Left lung (tissue), 10 donors: ENCODE measurements around the gene SLC6A11. TPM values are rescaled to one million over a fixed set of nuclear protein-coding genes. Genes with fewer than 3 reads are reported as not detected.

ENCODE experiments used
- ATAC-seq: fragments of 200-7000 bp; cut with Tn5 transposase; one replicate; pipeline ENCODE4 v1.9.1; 2020; ENCODE audit warnings: moderate library complexity
- DNase-seq, 4 donors: peaks; one replicate each; pipeline ENCODE4 v3.0.0-alpha.2; 2013 to 2020
- H3K27ac ChIP-seq, 2 donors: fragments of 200-600 bp; sonication (generic) in 1 of 2; one replicate each; pipeline versions ENCODE4 v1.5.0 to v1.8.0; 2020 to 2021
- H3K27me3 ChIP-seq, 2 donors: fragments of 200-600 bp; sonication (generic) in 1 of 2; one replicate each; pipeline versions ENCODE4 v1.5.0 to v1.8.0; 2020 to 2021
- H3K36me3 ChIP-seq, 2 donors: fragments of 200-600 bp; sonication (generic) in 1 of 2; one replicate each; pipeline versions ENCODE4 v1.5.0 to v1.8.0; 2020 to 2021
- H3K4me1 ChIP-seq, 2 donors: fragments of 200-600 bp; one replicate each; pipeline ENCODE4 v1.8.0; 2021
- H3K4me3 ChIP-seq, 2 donors: fragments of 200-600 bp; sonication (generic) in 1 of 2; one replicate each; pipeline versions ENCODE4 v1.5.0 to v1.8.0; 2020 to 2021; ENCODE audit warnings: mild to moderate bottlenecking in 1 of 2
- H3K9me3 ChIP-seq, 2 donors: fragments of 200-600 bp; sonication (generic) in 1 of 2; one replicate each; pipeline versions ENCODE4 v1.5.0 to v1.8.0; 2020 to 2021
- CTCF ChIP-seq, 2 donors: fragments of 200-600 bp; sonication (generic) in 1 of 2; IDR thresholded peaks; one replicate each; pipeline versions ENCODE4 v1.5.0 to v1.8.0; 2021; ENCODE audit warnings: antibody characterized with exemption in 2 of 2
- intact Hi-C, 2 donors: fragments of 100-400 bp; cut with DNase I; formaldehyde crosslinking; loops; one replicate each; pipeline versions ENCODE4 v1.11.2 to v1.14.2; 2022
- polyA plus RNA-seq, 6 donors: library from polyadenylated mRNA; unstranded; fragments of 120-200 nt; gene quantifications; one replicate each; pipeline ENCODE4 v1.2.1, GENCODE V29; 2013; ENCODE audit not compliant: insufficient read length in 6 of 6
- total RNA-seq, 2 donors: library from RNA; stranded (reverse); fragmentation: NEBNext Ultra II Directional; extraction: Animal tissue kit (Norgen Biotek cat#: 25700); gene quantifications; one replicate each; pipeline ENCODE4 v1.2.1, GENCODE V29; 2021
- donor health status: DM: no; HTN: yes; CAD: no.
- donor health status: DM: no; HTN: no; CAD: no.

SLC6A11 gene
- total and polyA plus RNA-seq, 8 donors, result 0.07 to 0.31 (median 0.18) TPM; not detected in 2

GRCh38 chr3:10771486-10772270 is 44.4 kb upstream of the SLC6A11 start:
- DNase-seq (no peak), ATAC-seq (no peak)
- no peak for TF ChIP-seq CTCF (IDR thresholded peaks at IDR 0.05)
- Histone ChIP-seq H3K4me3 (no peak overlapping the region), H3K9me3 (no peaks in the 10 kb centered on the region), H3K27ac (no peak overlapping the region), H3K36me3 (no peaks in the 10 kb centered on the region), H3K27me3 (peaks cover 0 to 47% of the 10 kb centered on the region in 2 donors), H3K4me1 (no peaks in the 10 kb centered on the region)
- intact Hi-C loops, result no loop called here

DNA sequence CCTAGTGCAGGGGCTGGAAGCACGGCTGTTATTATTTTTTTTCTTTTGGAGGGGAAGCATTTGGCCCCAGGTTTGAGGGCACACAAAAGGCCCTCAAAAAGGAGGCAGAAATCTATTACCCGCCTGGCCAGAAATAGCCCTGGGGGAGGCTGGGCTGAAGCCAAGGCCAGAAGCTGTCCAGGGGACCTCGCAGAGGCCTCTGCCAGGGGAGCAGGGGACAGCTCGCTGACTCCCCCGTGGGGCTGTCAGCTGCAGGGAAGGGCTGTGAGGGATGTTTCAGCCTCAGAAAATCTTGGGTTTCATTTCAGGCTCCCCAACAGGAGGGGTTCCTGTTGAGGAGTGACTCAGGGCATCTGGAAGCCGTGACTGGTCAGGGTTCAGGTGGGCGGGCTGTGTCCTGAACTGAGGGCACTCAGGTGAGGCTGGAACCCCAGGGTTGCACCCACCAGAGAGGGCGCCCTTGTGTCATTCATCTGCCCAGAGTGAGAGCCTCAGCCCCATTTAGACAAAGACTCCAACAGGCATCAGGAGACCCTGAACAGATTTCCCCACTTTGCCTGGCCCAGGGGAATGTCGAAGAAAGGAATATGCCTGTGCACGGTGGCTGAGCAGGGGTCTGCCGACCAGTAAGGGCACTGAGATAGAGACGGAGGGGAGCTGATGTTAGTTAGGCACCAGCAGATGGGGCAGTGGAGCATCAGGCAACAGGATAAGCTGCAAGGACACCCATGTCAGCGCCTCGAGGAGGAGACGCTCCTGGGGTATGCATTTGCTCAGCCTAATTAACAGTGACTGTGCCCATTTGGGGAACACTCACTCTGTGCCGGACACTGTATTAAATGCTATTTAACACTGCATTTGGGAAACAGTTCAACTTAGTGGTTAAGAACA is 43.5 kb upstream of the SLC6A11 start:
- Histone ChIP-seq H3K27me3 (peaks cover 0 to 47% of the 10 kb centered on the region in 2 donors), H3K27ac (no peak overlapping the region), H3K36me3 (no peaks in the 10 kb centered on the region), H3K9me3 (no peaks in the 10 kb centered on the region), H3K4me3 (no peak overlapping the region), H3K4me1 (no peaks in the 10 kb centered on the region)
- intact Hi-C loops, result no loop called here
- DNase-seq (no peak), ATAC-seq (peak; percentile 18)
- TF ChIP-seq CTCF (IDR thresholded peaks at IDR 0.05), result no peak

DNA sequence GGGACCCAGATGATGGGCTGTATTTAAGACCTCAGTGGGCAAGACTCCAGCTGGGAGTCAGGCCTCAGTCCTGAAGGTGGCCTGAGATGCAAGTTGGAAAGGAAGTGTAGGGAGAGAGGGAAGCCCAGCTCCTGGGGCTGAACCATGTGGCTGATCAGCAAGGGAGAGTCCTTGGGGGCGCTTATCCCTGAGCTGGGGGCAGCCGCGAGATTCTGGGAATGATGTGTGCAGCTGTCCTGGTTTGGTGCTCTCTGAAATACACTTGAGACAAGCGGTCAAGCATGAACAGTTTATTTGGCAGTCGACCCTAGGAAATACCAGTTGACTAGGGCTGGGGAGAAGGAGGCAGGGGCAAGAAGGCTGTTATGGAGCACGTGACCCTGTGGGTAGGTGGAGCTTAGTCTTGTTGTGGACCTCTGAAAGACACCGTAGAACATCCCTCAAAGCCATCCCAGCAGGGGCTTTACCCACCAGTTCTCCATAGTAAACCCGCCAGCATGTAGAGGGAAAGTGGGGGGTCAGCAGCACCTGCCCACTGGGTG is 41.8 kb upstream of the SLC6A11 start:
- DNase-seq, result no peak
- Histone ChIP-seq H3K27me3 (peaks cover 0 to 51% of the 10 kb centered on the region in 2 donors), H3K4me3 (no peak overlapping the region), H3K9me3 (no peaks in the 10 kb centered on the region), H3K27ac (no peak overlapping the region), H3K4me1 (no peaks in the 10 kb centered on the region), H3K36me3 (no peaks in the 10 kb centered on the region)
- no peak for ATAC-seq
- intact Hi-C loops, result no loop called here
- TF ChIP-seq CTCF (IDR thresholded peaks at IDR 0.05), result no peak

DNA sequence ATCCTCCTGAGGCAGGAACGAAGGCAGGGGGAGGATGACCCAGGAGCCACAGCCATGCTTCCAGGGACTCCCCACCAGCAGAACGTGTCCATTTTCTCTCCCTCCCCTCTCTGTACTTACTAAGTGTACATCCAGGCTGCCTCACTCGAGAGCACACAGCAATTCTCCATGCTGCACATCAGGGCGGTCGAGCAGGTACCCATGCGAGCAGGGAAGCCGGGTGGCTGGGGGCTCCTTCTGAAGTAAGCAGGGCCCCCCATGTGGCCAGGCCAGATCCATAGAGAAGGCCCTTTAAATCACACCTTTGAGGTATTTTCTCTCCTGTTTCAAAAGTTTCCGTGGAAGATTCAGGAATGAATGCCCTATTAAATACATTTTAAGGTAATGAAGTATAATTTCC is 41.2 kb upstream of the SLC6A11 start:
- Histone ChIP-seq H3K27ac (no peak overlapping the region), H3K36me3 (no peaks in the 10 kb centered on the region), H3K4me1 (no peaks in the 10 kb centered on the region), H3K27me3 (peaks cover 0 to 54% of the 10 kb centered on the region in 2 donors), H3K9me3 (no peaks in the 10 kb centered on the region), H3K4me3 (no peak overlapping the region)
- no peak for TF ChIP-seq CTCF (IDR thresholded peaks at IDR 0.05)
- DNase-seq, result no peak
- no peak for ATAC-seq
- intact Hi-C loops, result no loop called here

DNA sequence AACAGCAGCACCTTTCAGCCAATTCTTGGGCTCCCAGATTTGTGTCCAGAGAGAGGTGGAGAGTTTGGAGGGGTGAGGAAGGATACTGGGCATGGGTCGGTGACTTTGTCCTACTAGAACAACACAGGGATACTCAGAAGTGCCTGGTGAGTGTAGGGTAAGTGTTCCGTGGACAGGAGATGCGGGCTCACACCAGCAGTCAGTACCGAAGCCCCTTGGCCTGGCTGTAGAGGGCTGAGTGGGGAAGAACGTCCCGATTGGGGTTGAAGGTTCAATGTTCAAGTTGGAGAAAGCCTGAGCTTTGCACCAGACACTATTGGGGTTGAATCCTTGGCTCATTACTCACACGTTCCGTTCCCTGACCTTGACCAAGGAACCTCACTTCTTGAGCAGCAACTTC is 40.8 kb upstream of the SLC6A11 start:
- no peak for TF ChIP-seq CTCF (IDR thresholded peaks at IDR 0.05)
- intact Hi-C loops, result no loop called here
- no peaks in the 10 kb centered on the region for H3K36me3 ChIP-seq
- peaks cover 0 to 56% of the 10 kb centered on the region in 2 donors for H3K27me3 ChIP-seq
- H3K4me1 ChIP-seq, result no peaks in the 10 kb centered on the region
- no peak overlapping the region for H3K27ac ChIP-seq
- no peak for DNase-seq
- H3K9me3 ChIP-seq, result no peaks in the 10 kb centered on the region
- H3K4me3 ChIP-seq, result no peak overlapping the region
- ATAC-seq, result no peak
